Osteoblast (primary cell): Measurements from ENCODE around the gene MEGF9. TPM values are rescaled to one million over a fixed set of nuclear protein-coding genes. Genes with fewer than 3 reads are reported as not detected.

ENCODE experiments used
- DNase-seq: peaks from one replicate; pipeline ENCODE4 v3.0.0; 2011; ENCODE audit warnings: low spot score, mixed read lengths; ENCODE audit not compliant: insufficient read length; ENCODE audit errors: missing footprints
- H2AFZ ChIP-seq: 2 replicates; pipeline ENCODE4 v1.6.0; 2011; ENCODE audit warnings: mild to moderate bottlenecking, low read length
- H3K27ac ChIP-seq: 2 replicates; pipeline ENCODE4 v1.5.1; 2011; ENCODE audit warnings: mild to moderate bottlenecking, low read depth, low read length, moderate library complexity
- H3K27me3 ChIP-seq: 2 replicates; pipeline ENCODE4 v1.6.0; 2012; ENCODE audit warnings: mild to moderate bottlenecking, control low read depth, inconsistent platforms, low read length, moderate library complexity; ENCODE audit not compliant: insufficient read depth
- H3K36me3 ChIP-seq: 2 replicates; pipeline ENCODE4 v1.5.1; 2011; ENCODE audit warnings: mild to moderate bottlenecking, low read length, control low read depth, moderate library complexity; ENCODE audit not compliant: insufficient read depth
- H3K4me1 ChIP-seq: 2 replicates; pipeline ENCODE4 v1.5.1; 2011; ENCODE audit warnings: mild to moderate bottlenecking, low read length, control low read depth, moderate library complexity; ENCODE audit not compliant: insufficient read depth
- H3K4me2 ChIP-seq: 2 replicates; pipeline ENCODE4 v1.6.0; 2011; ENCODE audit warnings: mild to moderate bottlenecking, low read length; ENCODE audit not compliant: insufficient read depth
- H3K4me3 ChIP-seq: fragments of 200-600 bp; sonication (generic); 3 replicates; pipeline ENCODE4 v1.5.1; 2012; ENCODE audit warnings: mild to moderate bottlenecking, low read length, inconsistent platforms; ENCODE audit not compliant: insufficient read depth
- H3K79me2 ChIP-seq: 2 replicates; pipeline ENCODE4 v1.6.0; 2012; ENCODE audit warnings: mild to moderate bottlenecking, low read length, control low read depth, inconsistent platforms; ENCODE audit not compliant: insufficient read depth
- H3K9me3 ChIP-seq: 2 replicates; pipeline ENCODE4 v1.5.1; 2011; ENCODE audit warnings: low read depth, low read length, control low read depth
- H4K20me1 ChIP-seq: 2 replicates; pipeline ENCODE4 v1.6.0; 2012; ENCODE audit warnings: mild to moderate bottlenecking, low read length, control low read depth; ENCODE audit not compliant: insufficient read depth
- total RNA-seq: library from RNA; depleted of rRNA; stranded (reverse); fragments of >200 nt; gene quantifications from 2 replicates; pipeline ENCODE4 v1.2.3, GENCODE V29; 2012
- TF ChIP-seq, protein P1 (sequence below): IDR thresholded peaks from 2 replicates; pipeline ENCODE4 v1.5.1; 2011; ENCODE audit warnings: mild to moderate bottlenecking, low read depth, low read length, moderate library complexity; ENCODE audit errors: extremely low read depth

The MEGF9 gene
- total RNA-seq, 1 donor, result 10.9 TPM

DNA sequence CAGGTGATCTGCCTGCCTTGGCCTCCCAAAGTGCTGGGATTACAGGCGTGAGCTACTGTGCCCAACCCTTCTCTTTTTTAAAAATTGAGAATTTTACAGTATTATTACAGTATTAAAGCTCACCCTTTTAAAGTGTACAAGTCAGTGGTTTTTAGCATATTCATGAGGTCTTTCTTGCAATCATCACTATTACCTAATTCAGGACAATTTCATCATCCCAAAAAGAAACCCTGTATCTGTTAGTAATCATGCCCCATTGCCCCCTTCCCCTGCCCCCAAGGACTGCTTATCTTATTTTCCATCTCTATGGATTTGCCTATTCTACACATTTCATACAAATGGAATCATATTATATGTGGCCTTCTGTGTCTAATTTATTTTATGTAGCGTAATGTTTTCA lies 22.6 kb upstream of the MEGF9 start:
- H2AFZ ChIP-seq, result no peak overlapping the region
- peaks cover 7% of the 10 kb centered on the region for H3K4me1 ChIP-seq
- DNase-seq, result no peak
- no peaks in the 10 kb centered on the region for H3K27me3 ChIP-seq
- TF ChIP-seq, protein P1, sequence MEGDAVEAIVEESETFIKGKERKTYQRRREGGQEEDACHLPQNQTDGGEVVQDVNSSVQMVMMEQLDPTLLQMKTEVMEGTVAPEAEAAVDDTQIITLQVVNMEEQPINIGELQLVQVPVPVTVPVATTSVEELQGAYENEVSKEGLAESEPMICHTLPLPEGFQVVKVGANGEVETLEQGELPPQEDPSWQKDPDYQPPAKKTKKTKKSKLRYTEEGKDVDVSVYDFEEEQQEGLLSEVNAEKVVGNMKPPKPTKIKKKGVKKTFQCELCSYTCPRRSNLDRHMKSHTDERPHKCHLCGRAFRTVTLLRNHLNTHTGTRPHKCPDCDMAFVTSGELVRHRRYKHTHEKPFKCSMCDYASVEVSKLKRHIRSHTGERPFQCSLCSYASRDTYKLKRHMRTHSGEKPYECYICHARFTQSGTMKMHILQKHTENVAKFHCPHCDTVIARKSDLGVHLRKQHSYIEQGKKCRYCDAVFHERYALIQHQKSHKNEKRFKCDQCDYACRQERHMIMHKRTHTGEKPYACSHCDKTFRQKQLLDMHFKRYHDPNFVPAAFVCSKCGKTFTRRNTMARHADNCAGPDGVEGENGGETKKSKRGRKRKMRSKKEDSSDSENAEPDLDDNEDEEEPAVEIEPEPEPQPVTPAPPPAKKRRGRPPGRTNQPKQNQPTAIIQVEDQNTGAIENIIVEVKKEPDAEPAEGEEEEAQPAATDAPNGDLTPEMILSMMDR, result no peak
- H3K4me2 ChIP-seq, result no peak overlapping the region
- H3K9me3 ChIP-seq, result no peaks in the 10 kb centered on the region
- H4K20me1 ChIP-seq, result no peaks in the 10 kb centered on the region
- H3K27ac ChIP-seq, result no peak overlapping the region
- no peaks in the 10 kb centered on the region for H3K36me3 ChIP-seq
- H3K4me3 ChIP-seq, result no peak overlapping the region
- no peaks in the 10 kb centered on the region for H3K79me2 ChIP-seq

DNA sequence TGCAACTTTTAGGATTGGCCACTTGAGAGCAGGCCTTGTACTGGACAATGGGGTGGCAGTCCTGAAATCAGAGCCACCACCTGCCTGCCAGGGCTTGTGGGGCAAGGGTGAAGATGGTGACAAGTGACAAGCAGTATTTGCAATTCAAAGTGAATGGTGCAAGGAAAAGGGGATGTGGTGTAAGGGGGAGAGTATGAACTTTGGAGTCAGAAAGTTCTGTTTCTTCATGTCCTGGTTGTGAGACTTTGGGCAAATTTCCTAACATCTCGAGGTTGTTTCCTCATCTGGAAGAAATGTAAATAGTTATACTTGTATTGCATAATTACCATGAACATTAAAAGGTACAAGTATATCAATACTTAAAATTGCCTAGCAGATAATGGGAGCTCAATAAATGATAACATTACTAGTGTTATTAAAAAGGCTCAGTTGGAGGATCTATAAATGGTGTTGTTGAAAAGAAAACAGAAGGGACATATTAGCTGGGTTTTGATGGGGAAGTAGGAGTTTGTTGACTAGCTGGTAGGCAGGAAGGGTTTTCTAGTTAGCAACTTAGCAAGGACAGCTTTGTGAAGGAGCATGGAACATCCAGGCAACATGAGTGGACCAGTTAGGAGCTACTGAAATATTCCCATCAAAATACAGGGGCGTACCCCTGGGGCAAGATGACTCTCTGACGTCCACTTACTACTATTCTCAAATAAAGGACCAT lies 21.3 kb upstream of the MEGF9 start:
- Histone ChIP-seq H3K4me1 (peaks cover 12% of the 10 kb centered on the region), H3K27ac (no peak overlapping the region), H3K4me2 (no peak overlapping the region), H3K9me3 (no peaks in the 10 kb centered on the region), H4K20me1 (no peaks in the 10 kb centered on the region), H3K36me3 (no peaks in the 10 kb centered on the region), H3K27me3 (no peaks in the 10 kb centered on the region), H2AFZ (peak overlapping the region; percentile 2), H3K4me3 (no peak overlapping the region), H3K79me2 (no peaks in the 10 kb centered on the region)
- TF ChIP-seq, protein P1, result no peak
- no peak for DNase-seq

DNA sequence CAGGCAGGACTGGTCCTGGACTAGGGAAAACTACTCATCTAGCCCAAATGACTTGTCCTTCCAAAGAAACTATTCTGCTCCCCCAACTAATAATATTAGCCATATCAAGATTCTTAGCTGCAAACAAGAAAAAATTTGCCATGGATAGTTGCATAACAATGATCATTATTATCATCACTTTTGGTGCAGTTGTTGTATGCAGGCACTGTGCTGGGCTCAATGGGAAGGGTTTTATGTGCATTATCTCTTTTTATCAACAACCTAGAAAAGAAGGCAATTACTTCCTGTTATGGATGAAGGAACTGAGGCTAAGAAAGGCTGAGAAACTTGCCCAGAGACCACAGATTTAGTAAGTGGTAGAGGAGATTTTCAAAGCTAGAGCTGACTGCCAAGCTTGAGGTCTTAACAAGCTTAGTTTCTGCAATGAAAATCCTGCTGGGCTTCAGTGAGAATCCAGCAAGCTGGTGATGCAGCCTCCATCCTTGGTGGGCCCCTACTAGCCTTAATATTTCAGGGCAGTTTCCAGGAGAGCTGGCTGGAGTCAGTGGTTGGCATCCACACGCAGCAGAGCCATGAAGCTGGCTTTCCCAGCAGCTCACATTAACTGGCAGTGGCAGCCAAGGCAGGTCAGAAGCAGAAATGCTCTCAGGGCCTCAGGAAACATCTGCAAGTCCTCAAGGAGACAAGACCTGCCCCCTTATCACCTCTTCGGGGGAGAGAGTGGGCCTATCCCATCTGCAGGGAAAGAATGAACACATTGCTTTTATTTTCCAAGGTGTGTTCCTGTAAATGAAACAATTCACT lies 20.5 kb upstream of the MEGF9 start:
- TF ChIP-seq, protein P1, result no peak
- Histone ChIP-seq H3K27ac (no peak overlapping the region), H4K20me1 (no peaks in the 10 kb centered on the region), H3K36me3 (no peaks in the 10 kb centered on the region), H3K4me2 (no peak overlapping the region), H3K27me3 (no peaks in the 10 kb centered on the region), H3K9me3 (no peaks in the 10 kb centered on the region), H3K79me2 (no peaks in the 10 kb centered on the region), H2AFZ (no peak overlapping the region), H3K4me3 (no peak overlapping the region), H3K4me1 (peaks cover 16% of the 10 kb centered on the region)
- DNase-seq, result no peak

DNA sequence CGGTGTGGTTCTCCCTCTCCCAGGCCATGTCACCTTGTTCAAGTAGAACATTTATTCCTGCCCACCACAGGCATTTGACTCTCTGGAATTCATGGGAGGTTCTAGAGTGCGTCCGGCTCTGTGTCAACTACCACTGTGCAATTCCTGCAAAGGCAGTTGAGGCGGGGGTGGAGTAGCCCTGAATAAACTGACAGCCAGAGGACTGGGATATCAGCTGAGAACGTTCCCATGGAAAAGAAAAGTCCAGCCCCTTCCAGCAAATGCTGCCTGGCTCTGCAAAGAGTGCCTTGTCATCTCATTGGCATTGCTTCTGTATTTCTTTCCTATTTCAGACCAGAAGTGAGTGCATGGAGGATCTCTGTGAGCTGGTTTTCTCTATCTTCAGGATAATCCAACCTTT lies 18.9 kb upstream of the MEGF9 start:
- H2AFZ ChIP-seq, result no peak overlapping the region
- no peaks in the 10 kb centered on the region for H4K20me1 ChIP-seq
- no peak overlapping the region for H3K27ac ChIP-seq
- H3K36me3 ChIP-seq, result no peaks in the 10 kb centered on the region
- no peaks in the 10 kb centered on the region for H3K9me3 ChIP-seq
- H3K27me3 ChIP-seq, result no peaks in the 10 kb centered on the region
- TF ChIP-seq, protein P1, result no peak
- peak; percentile 91 for DNase-seq
- no peaks in the 10 kb centered on the region for H3K79me2 ChIP-seq
- peak overlapping the region; percentile 16 for H3K4me2 ChIP-seq
- H3K4me3 ChIP-seq, result no peak overlapping the region
- peaks cover 17% of the 10 kb centered on the region for H3K4me1 ChIP-seq
